ENCODE data around the gene JOSD2. TPM values are rescaled to one million over a fixed set of nuclear protein-coding genes. Genes with fewer than 3 reads are reported as not detected.

Gene JOSD2
- total and polyA plus RNA-seq, 2 donors (not counting 1 experiment from before 2014, with no cell fraction given) = 25.0 to 32.8 TPM

DNA sequence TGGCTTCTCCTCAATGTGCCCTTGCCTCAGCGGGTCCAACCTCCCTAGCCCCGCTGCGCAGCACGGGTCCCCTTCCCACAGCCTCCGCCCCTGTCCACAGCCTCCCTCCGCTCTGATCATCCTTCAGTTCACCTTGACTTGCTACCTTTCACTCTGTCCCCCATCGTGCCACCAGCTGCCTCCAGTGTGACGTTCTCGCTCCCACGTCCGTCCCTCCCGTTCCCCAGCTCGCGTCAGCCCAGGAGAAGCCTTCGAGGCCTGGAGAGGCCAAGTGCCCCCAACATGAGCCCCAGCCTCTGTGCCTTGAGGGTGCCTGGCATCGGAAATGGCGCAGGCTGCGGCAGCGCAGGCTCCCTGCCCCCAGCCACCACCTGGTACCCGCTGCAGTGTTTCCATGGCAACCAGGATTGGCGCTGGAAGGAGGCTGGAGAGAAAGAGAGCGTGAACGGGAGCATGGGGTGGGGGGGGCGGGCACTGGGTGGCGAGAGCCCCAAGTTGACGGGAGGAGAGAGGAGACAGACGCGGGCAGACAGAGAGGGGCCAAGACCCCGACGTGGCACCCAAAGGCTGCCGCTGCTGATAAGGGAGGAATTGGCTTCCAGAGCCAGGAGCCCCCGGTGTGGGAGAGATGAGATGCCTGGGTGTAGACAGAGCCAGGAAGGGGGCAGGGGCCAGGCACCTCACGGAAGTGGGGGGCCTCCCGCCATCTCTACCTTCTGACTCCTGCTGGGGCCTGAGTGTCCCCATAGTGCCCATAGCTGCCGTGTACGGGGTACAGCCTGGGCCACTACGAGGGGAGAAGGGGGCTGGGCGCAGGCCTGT is 3.6 kb upstream of the JOSD2 start:
- ChIA-PET POLR2A (no interaction called here), CTCF (no interaction called here)
- Mint-ChIP-seq H3K4me3 (no peak overlapping the region), H3K27ac (peak overlapping the region; percentile 56), H3K27me3 (peaks cover 3% of the 10 kb centered on the region), H3K4me1 (peaks cover 14% of the 10 kb centered on the region), H3K9me3 (ENCODE audit: insufficient read depth) (no peaks in the 10 kb centered on the region)
- H3K36me3 ChIP-seq (replicated peaks in 1 of 2; ENCODE audit: control extremely low read depth in 1 of 2, control insufficient read depth in 1 of 2, extremely low read depth in 1 of 2, insufficient read depth in 2 of 2, low read length in 1 of 2) = no peaks in the 10 kb centered on the region
- ATAC-seq (ENCODE audit: low read depth) (no peak), DNase-seq (no peak)
- H3K9me3 ChIP-seq (ENCODE audit: control extremely low read depth in 1 of 3, control insufficient read depth in 2 of 3, insufficient read depth in 1 of 3, low read length in 2 of 3) = peaks cover 0 to 11% (median 0%) of the 10 kb centered on the region in 3 donors
- no peak overlapping the region for H3K27ac ChIP-seq (ENCODE audit: low read length in 2 of 2)
- H3K4me1 ChIP-seq (ENCODE audit: control insufficient read depth in 2 of 2, insufficient read depth in 2 of 2, low read length in 2 of 2) = peaks cover 14 to 20% of the 10 kb centered on the region in 2 donors
- intact Hi-C loops (cut with micrococcal nuclease) = no loop called here
- H3K4me3 ChIP-seq (ENCODE audit: control extremely low read depth in 1 of 5, extremely low read depth in 1 of 5, insufficient read depth in 1 of 5, low read depth in 2 of 5, low read length in 4 of 5) = no peak overlapping the region
- H3K27me3 ChIP-seq (replicated peaks in 1 of 4; ENCODE audit: control extremely low read depth in 1 of 4, control insufficient read depth in 3 of 4, insufficient read depth in 4 of 4, low read length in 3 of 4) = peaks cover 0 to 28% (median 2%) of the 10 kb centered on the region in 4 experiments
- TF ChIP-seq EZH2 (IDR thresholded peaks at IDR 0.05; ENCODE audit: borderline replicate concordance, insufficient read depth, low read depth, low read length, poor library complexity, severe bottlenecking) = no peak
- TF ChIP-seq, protein P1, sequence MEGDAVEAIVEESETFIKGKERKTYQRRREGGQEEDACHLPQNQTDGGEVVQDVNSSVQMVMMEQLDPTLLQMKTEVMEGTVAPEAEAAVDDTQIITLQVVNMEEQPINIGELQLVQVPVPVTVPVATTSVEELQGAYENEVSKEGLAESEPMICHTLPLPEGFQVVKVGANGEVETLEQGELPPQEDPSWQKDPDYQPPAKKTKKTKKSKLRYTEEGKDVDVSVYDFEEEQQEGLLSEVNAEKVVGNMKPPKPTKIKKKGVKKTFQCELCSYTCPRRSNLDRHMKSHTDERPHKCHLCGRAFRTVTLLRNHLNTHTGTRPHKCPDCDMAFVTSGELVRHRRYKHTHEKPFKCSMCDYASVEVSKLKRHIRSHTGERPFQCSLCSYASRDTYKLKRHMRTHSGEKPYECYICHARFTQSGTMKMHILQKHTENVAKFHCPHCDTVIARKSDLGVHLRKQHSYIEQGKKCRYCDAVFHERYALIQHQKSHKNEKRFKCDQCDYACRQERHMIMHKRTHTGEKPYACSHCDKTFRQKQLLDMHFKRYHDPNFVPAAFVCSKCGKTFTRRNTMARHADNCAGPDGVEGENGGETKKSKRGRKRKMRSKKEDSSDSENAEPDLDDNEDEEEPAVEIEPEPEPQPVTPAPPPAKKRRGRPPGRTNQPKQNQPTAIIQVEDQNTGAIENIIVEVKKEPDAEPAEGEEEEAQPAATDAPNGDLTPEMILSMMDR (IDR thresholded peaks at IDR 0.05) = no peak
- 51% methylated on average over 37 of the region's 38 CpGs for WGBS (ENCODE audit: insufficient coverage)
- no peak overlapping the region for H3K4me2 ChIP-seq (replicated peaks; ENCODE audit: low read depth, low read length, poor library complexity, severe bottlenecking)
- no peaks in the 10 kb centered on the region for H3K79me2 ChIP-seq (ENCODE audit: control insufficient read depth, insufficient read depth, low read length)
- H3K9ac ChIP-seq (ENCODE audit: low read length) = no peak overlapping the region
- H2AFZ ChIP-seq (ENCODE audit: insufficient read depth, low read depth, low read length, poor library complexity, severe bottlenecking) = no peak overlapping the region
- H4K20me1 ChIP-seq (ENCODE audit: control insufficient read depth, insufficient read depth, low read length, poor library complexity, severe bottlenecking) = no peaks in the 10 kb centered on the region

GRCh38 chr19:50513746-50514345 is 2.9 kb upstream of the JOSD2 start, which contains the start of gene ASPDH:
Gene ASPDH, minus strand, starts transcription at chr19:50513913. Its CDS starts 90 bp downstream, at chr19:50513823.
- Mint-ChIP-seq H3K27ac (peak within 1 kb of the TSS; percentile 59), H3K4me1 (peaks cover 17% of the 10 kb centered on the region), H3K9me3 (ENCODE audit: insufficient read depth) (no peaks in the 10 kb centered on the region), H3K27me3 (peaks cover 3% of the 10 kb centered on the region), H3K4me3 (no peak within 1 kb of the TSS)
- no peak for TF ChIP-seq EZH2 (IDR thresholded peaks at IDR 0.05; ENCODE audit: borderline replicate concordance, insufficient read depth, low read depth, low read length, poor library complexity, severe bottlenecking)
- TF ChIP-seq, protein P1 (IDR thresholded peaks at IDR 0.05) = no peak
- Histone ChIP-seq H3K4me1 (ENCODE audit: control insufficient read depth in 2 of 2, insufficient read depth in 2 of 2, low read length in 2 of 2) (peaks cover 14 to 20% of the 10 kb centered on the region in 2 donors), H3K79me2 (ENCODE audit: control insufficient read depth, insufficient read depth, low read length) (no peaks in the 10 kb centered on the region), H3K36me3 (replicated peaks in 1 of 2; ENCODE audit: control extremely low read depth in 1 of 2, control insufficient read depth in 1 of 2, extremely low read depth in 1 of 2, insufficient read depth in 2 of 2, low read length in 1 of 2) (no peaks in the 10 kb centered on the region), H3K4me3 (ENCODE audit: control extremely low read depth in 1 of 5, extremely low read depth in 1 of 5, insufficient read depth in 1 of 5, low read depth in 2 of 5, low read length in 4 of 5) (no peak within 1 kb of the TSS), H3K27ac (ENCODE audit: low read length in 2 of 2) (no peak within 1 kb of the TSS), H3K9me3 (ENCODE audit: control extremely low read depth in 1 of 3, control insufficient read depth in 2 of 3, insufficient read depth in 1 of 3, low read length in 2 of 3) (peaks cover 0 to 8% (median 0%) of the 10 kb centered on the region in 3 donors), H3K4me2 (replicated peaks; ENCODE audit: low read depth, low read length, poor library complexity, severe bottlenecking) (no peak within 1 kb of the TSS), H3K9ac (ENCODE audit: low read length) (no peak within 1 kb of the TSS), H3K27me3 (replicated peaks in 1 of 4; ENCODE audit: control extremely low read depth in 1 of 4, control insufficient read depth in 3 of 4, insufficient read depth in 4 of 4, low read length in 3 of 4) (peaks cover 0 to 25% (median 2%) of the 10 kb centered on the region in 4 experiments), H4K20me1 (ENCODE audit: control insufficient read depth, insufficient read depth, low read length, poor library complexity, severe bottlenecking) (no peaks in the 10 kb centered on the region), H2AFZ (ENCODE audit: insufficient read depth, low read depth, low read length, poor library complexity, severe bottlenecking) (no peak within 1 kb of the TSS)
- intact Hi-C loops (cut with micrococcal nuclease) = no loop called here
- POLR2A ChIA-PET = no interaction called here
- no peak for DNase-seq
- 67% methylated on average over 19 of the region's 22 CpGs for WGBS (ENCODE audit: insufficient coverage)
- CTCF ChIA-PET = no interaction called here
- ATAC-seq (ENCODE audit: low read depth) = no peak
